Kidney epithelial cell (primary cell): ENCODE results near the gene PCID2. TPM values are rescaled to one million over a fixed set of nuclear protein-coding genes. Genes with fewer than 3 reads are reported as not detected.

Experiments
- DNase-seq: peaks from one replicate; pipeline ENCODE4 v3.0.0-alpha.2; 2010; ENCODE audit warnings: low read depth
- H3K27me3 ChIP-seq: 2 replicates; pipeline ENCODE4 v1.6.0; 2011; ENCODE audit warnings: low read length; ENCODE audit not compliant: control insufficient read depth, insufficient read depth
- H3K36me3 ChIP-seq: 2 replicates; pipeline ENCODE4 v1.5.1; 2011; ENCODE audit warnings: low read length; ENCODE audit not compliant: control insufficient read depth, insufficient read depth
- H3K4me3 ChIP-seq: 2 replicates; pipeline ENCODE4 v1.5.1; 2011; ENCODE audit warnings: low read depth, mild to moderate bottlenecking, control low read depth, low read length
- CTCF ChIP-seq: IDR thresholded peaks from 2 replicates; pipeline ENCODE4 v1.5.1; 2011; ENCODE audit warnings: mild to moderate bottlenecking, moderate library complexity, low read length, control low read depth, inconsistent platforms; ENCODE audit not compliant: insufficient read depth, poor library complexity, severe bottlenecking
- total RNA-seq: library from RNA; depleted of rRNA; stranded (reverse); fragments of >200 nt; gene quantifications from 2 replicates; pipeline ENCODE4 v1.2.3, GENCODE V29; 2015

PCID2 gene
- total RNA-seq, 1 donor from 2014 or later: 36.9 TPM

- Histone ChIP-seq H3K4me3 (no peak overlapping the region), H3K36me3 (peaks cover 1% of the 10 kb centered on the region)
- no peak for TF ChIP-seq CTCF
Observed at GRCh38 chr13:113176822-113177221, 31.6 kb downstream of the PCID2 start.

GRCh38 chr13:113176280-113176679 is 32.2 kb downstream of the PCID2 start:
- no peak overlapping the region for H3K4me3 ChIP-seq
- peaks cover 1% of the 10 kb centered on the region for H3K36me3 ChIP-seq
- H3K27me3 ChIP-seq: no peaks in the 10 kb centered on the region
- no peak for DNase-seq
- no peak for TF ChIP-seq CTCF

More at GRCh38 chr13:113176822-113177221, 31.6 kb downstream of the PCID2 start:
- no peaks in the 10 kb centered on the region for H3K27me3 ChIP-seq
- DNase-seq: no peak

- DNase-seq: no peak
- Histone ChIP-seq H3K4me3 (no peak overlapping the region), H3K36me3 (no peaks in the 10 kb centered on the region), H3K27me3 (no peaks in the 10 kb centered on the region)
- no peak for TF ChIP-seq CTCF
Observed at GRCh38 chr13:113172419-113172926, 36.0 kb downstream of the PCID2 start.

- TF ChIP-seq CTCF: no peak
- no peaks in the 10 kb centered on the region for H3K36me3 ChIP-seq
- H3K27me3 ChIP-seq: no peaks in the 10 kb centered on the region
- no peak for DNase-seq
- no peak overlapping the region for H3K4me3 ChIP-seq
Observed at GRCh38 chr13:113171250-113172125, 37.0 kb downstream of the PCID2 start.

- no peak for TF ChIP-seq CTCF
- H3K36me3 ChIP-seq: no peaks in the 10 kb centered on the region
- DNase-seq: no peak
- H3K4me3 ChIP-seq: no peak overlapping the region
- no peaks in the 10 kb centered on the region for H3K27me3 ChIP-seq
Observed at GRCh38 chr13:113170511-113170910, 38.0 kb downstream of the PCID2 start.
